Transverse colon (tissue), 4 donors: Measurements from ENCODE around the gene CSTB.

Experiments
- POLR2A ChIP-seq: fragments of 450-650 bp; IDR thresholded peaks from one replicate; pipeline ENCODE4 v1.6.1; 2016; ENCODE audit warnings: antibody characterized with exemption, mild to moderate bottlenecking, moderate library complexity
- POLR2AphosphoS5 ChIP-seq, 3 donors: sonication (generic); formaldehyde crosslinking; IDR thresholded peaks; one replicate each; pipeline ENCODE4 v1.6.1; 2016; ENCODE audit warnings: antibody characterized with exemption in 3 of 3
- TF ChIP-seq, protein P1 (sequence below), 5 experiments: fragments of 200-600 bp in 3 of 5; fragments of 450-650 bp in 2 of 5; sonication (generic) in 3 of 5; IDR thresholded peaks; 1 replicate in 2 of 5; 2 replicates in 3 of 5; pipeline ENCODE4 v1.5.1; 2016 to 2017; ENCODE audit warnings: antibody characterized with exemption in 5 of 5, inconsistent platforms in 3 of 5, mild to moderate bottlenecking in 2 of 5, moderate library complexity in 1 of 5

DNA sequence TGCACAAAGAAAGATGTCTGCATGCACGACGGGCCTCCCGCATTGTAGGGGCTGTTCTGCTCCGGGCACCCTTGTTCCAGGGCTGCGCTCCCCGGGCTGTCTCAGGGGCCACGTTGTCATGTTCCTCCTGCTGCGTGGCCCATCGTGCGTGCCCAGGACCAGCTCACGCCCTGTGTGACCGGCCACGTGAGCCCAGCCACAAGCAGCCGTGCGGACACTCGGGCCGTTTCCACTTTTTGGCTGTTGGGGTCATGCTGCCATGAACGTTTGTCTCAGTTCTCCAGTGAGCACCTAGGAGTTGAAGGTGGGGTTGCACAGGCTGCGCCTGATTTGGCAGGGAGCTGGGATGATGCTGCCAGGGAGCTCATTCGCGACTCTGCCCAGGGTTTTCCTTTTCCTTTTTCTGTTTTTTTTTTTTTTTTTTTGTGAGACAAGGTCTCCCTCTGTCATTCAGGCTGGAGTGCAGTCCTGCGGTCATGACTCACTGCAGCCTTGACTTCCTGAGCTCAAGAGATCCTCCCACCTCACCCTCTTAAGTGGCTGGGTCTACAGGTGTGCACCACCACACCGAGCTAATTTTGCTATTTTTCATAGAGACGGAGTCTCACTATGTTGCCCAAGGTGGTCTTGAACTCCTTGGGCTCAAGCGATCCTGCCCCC lies 39.8 kb downstream of the CSTB start:
- TF ChIP-seq POLR2A (no peak), POLR2AphosphoS5 (IDR thresholded peaks at IDR 0.05) (no peak)
- TF ChIP-seq, protein P1, sequence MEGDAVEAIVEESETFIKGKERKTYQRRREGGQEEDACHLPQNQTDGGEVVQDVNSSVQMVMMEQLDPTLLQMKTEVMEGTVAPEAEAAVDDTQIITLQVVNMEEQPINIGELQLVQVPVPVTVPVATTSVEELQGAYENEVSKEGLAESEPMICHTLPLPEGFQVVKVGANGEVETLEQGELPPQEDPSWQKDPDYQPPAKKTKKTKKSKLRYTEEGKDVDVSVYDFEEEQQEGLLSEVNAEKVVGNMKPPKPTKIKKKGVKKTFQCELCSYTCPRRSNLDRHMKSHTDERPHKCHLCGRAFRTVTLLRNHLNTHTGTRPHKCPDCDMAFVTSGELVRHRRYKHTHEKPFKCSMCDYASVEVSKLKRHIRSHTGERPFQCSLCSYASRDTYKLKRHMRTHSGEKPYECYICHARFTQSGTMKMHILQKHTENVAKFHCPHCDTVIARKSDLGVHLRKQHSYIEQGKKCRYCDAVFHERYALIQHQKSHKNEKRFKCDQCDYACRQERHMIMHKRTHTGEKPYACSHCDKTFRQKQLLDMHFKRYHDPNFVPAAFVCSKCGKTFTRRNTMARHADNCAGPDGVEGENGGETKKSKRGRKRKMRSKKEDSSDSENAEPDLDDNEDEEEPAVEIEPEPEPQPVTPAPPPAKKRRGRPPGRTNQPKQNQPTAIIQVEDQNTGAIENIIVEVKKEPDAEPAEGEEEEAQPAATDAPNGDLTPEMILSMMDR (IDR thresholded peaks at IDR 0.05): no peak
